Hematopoietic multipotent progenitor cell treated with erythropoietin and hydrocortisone succinate and interleukin-3 and kit ligand, for 8 days (in vitro differentiated cells): ENCODE results near the gene GDI2.
"Not testable (repeated sequence)": the region's sequence is repeated elsewhere in the genome, so short reads cannot be mapped to it uniquely, and the experiment has no call there.

ENCODE experiments used
- DNase-seq: peaks from one replicate; pipeline ENCODE4 v3.0.0-alpha.2; 2015

GDI2 gene

GRCh38 chr10:5826511-5826910 is 13.3 kb upstream of the GDI2 start:
- DNase-seq: not testable (repeated sequence)

DNA sequence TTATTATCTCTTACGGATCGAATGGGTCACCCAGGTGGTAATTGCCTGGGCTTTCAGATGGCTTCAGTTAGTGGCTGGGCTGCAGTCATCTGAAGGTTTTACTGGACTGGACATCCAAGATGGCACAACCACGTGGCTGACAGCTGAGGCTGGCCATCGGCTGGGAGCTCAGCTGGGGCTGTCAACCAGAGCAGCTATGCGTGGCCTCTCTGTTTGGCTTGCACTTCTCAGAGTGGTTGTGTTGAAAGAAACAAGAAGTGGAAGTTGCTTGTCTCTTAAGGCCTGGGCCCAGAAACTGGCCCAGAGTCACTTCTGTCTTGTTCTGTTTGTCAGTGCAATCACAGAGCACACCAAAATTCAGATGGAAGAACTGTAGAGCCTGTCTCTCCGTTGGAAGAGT is 5.7 kb upstream of the GDI2 start:
- no peak for DNase-seq

DNA sequence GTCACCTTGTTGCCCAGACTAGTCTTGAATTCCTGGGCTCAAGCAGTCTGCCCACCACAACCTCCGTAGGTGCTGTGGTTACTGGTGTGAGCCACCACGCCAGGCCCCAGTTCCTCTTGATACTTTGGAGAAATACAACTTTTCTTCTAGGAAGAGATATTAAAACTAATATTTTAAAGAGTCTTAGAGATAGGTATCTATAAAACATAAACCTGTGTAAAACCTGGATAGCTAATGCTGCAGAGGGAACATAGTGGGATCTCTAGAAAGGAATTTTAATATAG is 4.8 kb upstream of the GDI2 start:
- DNase-seq: no peak

- no peak for DNase-seq
Observed at GRCh38 chr10:5817322-5818047, 4.3 kb upstream of the GDI2 start.

GRCh38 chr10:5816170-5816569 is 2.9 kb upstream of the GDI2 start:
- no peak for DNase-seq

DNA sequence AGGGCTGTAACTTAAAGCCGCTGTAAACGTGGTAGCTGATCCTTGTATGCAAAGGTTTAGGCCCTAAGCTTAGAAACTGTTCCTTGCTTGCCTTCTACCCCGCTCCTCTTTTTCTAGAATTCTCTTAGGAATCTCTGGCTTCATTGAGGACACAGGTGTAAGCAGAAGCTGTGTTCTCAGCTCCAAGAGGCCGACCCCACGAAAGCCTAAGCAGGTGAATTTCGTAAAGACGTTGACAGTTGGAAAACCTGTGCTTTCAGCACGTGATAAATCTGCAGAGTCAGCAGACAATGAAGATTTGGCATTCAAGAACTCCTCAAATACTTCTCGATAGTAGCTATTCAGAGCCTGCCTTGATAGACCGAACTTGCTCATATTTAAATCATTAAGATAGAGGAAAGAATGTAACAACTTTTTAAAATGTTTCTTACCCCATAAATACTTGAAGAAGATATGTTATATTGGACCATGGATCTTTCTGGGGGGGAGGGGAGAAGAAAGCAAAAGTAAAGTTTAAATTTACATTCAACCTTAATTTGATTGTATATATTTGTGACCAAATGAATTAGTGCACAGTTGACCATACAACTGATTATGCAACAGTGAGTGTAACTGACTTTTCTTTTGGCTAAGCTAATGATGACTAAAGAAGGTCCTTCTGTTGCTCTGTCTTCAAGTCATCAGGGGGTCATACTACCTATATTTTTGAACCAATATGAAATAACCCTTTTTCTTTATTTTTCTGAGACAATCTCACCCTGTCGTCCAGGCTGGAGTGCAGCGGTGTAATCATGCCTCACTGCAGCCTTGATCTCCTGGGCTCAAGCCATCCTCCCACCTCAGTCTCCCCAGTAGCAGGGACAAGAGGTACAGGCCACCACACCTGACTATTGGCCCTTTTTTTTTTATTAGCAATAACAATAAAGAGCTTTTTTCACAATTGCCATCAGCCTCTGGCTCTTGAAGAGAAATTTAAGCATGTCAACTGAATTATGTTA is 1.2 kb upstream of the GDI2 start:
- DNase-seq: peak; percentile 68

DNA sequence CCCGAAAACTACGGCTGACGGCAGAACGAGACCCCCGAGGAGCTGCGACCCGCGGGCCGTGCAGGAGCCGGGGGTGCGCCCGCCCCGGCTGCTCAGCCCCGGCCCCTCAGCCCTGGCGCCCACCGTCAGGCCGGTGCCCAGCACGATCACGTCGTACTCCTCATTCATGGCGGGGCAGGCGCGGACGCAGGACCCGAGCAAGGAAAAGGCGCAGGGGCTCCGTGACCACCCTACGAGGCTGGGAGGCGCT is 218 bp downstream of the GDI2 start:
- DNase-seq: no peak

- peak; percentile 34 for DNase-seq
Observed at GRCh38 chr10:5812283-5813090, 747 bp downstream of the GDI2 start.

- DNase-seq: no peak
Observed at GRCh38 chr10:5811387-5811821, 1.8 kb downstream of the GDI2 start.

GRCh38 chr10:5810225-5810624 is 3.0 kb downstream of the GDI2 start:
- no peak for DNase-seq

- no peak for DNase-seq
Observed at GRCh38 chr10:5809527-5810154, 3.6 kb downstream of the GDI2 start.

DNA sequence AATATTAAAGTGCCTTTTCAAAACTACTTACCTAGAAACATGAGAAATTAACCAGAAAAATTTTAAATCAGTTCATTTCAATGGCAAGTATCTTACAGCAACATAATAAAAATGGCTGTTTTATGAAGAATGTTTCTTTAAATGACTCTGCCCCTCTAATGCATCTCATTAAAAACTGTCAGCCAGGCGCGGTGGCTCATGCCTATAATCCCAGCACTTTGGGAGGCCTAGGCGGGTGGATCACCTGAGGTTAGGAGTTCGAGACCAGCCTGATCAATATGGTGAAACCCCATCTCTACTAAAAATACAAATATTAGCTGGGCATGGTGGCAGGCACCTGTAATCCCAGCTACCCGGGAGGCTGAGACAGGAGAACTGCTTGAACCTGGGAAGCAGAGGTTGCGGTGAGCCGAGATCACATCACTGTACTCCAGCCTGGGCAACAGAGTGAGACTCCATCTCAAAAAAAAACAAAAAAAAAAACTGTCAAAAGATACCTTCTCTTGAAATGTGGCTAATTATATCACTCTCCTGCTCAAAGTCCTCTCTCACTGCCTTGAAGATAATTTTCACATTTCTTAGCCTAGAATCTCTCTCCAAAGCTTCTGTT is 4.3 kb downstream of the GDI2 start:
- not testable (repeated sequence) for DNase-seq

GRCh38 chr10:5806745-5807144 is 6.5 kb downstream of the GDI2 start:
- DNase-seq: no peak

- no peak for DNase-seq
Observed at GRCh38 chr10:5805711-5806110, 7.5 kb downstream of the GDI2 start.

DNA sequence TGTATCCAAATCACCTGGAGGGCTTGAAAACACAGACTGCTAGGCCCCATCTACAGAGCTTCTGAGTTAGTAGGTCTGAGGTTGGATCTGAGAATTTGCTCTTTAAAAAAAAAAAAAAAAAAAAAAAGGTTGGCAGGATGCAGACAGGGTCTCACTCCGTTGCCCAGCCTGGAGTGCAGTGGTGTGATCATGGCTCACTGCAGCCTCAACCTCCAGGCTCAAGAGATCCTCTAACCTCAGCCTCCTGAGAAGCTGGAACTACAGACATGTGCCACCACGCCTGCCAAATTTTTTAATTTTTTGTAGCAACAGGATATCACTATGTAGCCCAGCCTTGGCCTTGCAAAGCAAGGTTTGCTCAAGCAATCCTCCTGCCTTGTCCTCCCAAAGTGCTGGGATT is 8.0 kb downstream of the GDI2 start:
- DNase-seq: no peak

DNA sequence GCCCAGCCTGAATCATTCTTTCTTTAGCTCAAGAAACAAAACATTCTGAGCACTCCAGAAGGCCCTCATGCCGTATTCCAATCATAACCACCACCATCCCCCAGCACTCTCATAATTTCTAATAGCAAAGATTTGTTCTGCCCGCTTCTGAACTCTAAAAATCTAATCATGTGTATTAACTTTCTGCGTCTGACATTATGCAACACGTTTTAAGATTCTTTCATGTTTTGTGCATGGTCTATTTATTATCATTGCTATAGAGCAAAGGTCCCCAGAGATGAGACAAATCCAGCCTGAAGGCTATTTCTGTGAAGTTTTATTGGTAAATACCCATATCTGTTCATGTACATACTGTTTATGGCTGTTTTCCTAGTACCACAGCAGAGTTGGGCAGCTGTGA is 8.8 kb downstream of the GDI2 start:
- no peak for DNase-seq

DNA sequence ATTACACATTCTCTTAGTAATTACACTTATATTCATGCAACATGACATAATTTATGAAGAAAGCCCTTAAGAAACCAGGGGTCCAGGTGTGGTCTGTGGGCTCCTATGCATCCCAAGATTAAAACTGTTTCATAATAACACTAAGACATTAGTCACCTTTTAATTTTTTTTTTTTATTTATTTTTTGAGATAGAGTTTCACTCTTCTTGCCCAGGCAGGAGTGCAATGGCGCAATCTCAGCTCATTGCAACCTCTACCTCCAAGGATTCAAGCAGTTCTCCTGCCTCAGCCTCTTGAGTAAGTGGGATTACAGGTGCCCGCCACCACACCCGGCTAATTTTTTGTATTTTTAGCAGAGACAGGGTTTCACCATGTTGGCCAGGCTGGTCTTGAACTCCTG is 12.5 kb downstream of the GDI2 start:
- no peak for DNase-seq

GRCh38 chr10:5794236-5794635 is 19.0 kb downstream of the GDI2 start:
- DNase-seq: no peak

DNA sequence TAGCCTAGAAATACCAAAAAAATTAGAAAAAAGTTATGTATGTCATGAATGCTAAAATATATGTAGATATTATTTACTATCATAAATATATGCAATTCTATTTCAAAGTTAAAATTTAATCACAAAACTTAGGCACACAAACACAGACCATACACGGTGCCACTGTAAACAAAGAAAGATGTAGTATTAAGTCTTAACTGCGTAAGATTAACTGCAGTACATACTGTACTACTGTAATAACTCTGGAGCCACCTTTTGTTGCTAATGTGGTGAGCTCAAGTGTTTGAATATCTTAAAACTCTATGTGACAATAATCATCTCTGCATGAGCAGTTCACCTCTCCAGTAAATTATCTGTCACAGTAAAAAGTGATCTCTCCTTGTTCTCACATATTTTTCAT is 23.6 kb downstream of the GDI2 start:
- DNase-seq: no peak

GRCh38 chr10:5788969-5789368 is 24.3 kb downstream of the GDI2 start:
- DNase-seq: no peak

DNA sequence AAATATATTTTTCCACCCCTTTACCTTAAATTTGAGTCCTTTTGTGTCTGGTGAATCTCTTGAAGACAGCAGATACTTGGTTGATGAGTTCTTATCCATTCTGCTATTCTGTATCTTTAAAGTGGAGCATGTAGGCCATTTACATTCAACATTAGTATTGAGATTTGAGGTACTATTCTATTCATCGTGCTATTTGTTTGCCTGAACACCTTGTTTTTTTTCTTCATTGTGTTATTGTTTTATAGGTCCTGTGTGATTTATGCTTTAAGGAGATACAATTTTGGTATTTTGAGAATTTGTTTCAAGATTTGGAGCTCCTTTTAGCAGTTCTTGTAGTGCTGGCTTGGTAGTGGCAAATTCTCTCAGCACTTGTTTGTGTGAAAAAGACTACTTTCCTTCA is 29.9 kb downstream of the GDI2 start:
- DNase-seq: no peak

- DNase-seq: no peak
Observed at GRCh38 chr10:5782174-5782573, 31.1 kb downstream of the GDI2 start.

GRCh38 chr10:5779730-5780129 is 33.5 kb downstream of the GDI2 start:
- peak; percentile 28 for DNase-seq
